Vagina (tissue), 2 donors: ENCODE measurements around the gene EIF2D.

Experiments used
- POLR2A ChIP-seq, 2 donors: fragments of 450-650 bp; IDR thresholded peaks; one replicate each; pipeline ENCODE4 v1.6.1; 2017; ENCODE audit warnings: antibody characterized with exemption in 2 of 2, mild to moderate bottlenecking in 2 of 2, moderate library complexity in 2 of 2
- TF ChIP-seq, protein P1 (sequence below), 3 experiments: fragments of 450-650 bp in 2 of 3; fragments of 200-600 bp in 1 of 3; sonication (generic) in 1 of 3; IDR thresholded peaks; one replicate each; pipeline ENCODE4 v1.5.1; 2017 to 2019; ENCODE audit warnings: antibody characterized with exemption in 3 of 3, mild to moderate bottlenecking in 2 of 3, moderate library complexity in 2 of 3

GRCh38 chr1:206600527-206600926, 11.7 kb downstream of the EIF2D start:
- TF ChIP-seq POLR2A (IDR thresholded peaks at IDR 0.05), result no peak
- TF ChIP-seq, protein P1, sequence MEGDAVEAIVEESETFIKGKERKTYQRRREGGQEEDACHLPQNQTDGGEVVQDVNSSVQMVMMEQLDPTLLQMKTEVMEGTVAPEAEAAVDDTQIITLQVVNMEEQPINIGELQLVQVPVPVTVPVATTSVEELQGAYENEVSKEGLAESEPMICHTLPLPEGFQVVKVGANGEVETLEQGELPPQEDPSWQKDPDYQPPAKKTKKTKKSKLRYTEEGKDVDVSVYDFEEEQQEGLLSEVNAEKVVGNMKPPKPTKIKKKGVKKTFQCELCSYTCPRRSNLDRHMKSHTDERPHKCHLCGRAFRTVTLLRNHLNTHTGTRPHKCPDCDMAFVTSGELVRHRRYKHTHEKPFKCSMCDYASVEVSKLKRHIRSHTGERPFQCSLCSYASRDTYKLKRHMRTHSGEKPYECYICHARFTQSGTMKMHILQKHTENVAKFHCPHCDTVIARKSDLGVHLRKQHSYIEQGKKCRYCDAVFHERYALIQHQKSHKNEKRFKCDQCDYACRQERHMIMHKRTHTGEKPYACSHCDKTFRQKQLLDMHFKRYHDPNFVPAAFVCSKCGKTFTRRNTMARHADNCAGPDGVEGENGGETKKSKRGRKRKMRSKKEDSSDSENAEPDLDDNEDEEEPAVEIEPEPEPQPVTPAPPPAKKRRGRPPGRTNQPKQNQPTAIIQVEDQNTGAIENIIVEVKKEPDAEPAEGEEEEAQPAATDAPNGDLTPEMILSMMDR (IDR thresholded peaks at IDR 0.05), result no peak
